Trophoblast cell (in vitro differentiated cells and primary cell): ENCODE results near the gene DNAJC6.
A peak's percentile ranks its signal among the peaks of the same experiment; 100 is the strongest.

ENCODE experiments used
- DNase-seq, 2 donors: peaks; one replicate each; pipeline ENCODE4 v3.0.0-alpha.2; 2016
- H2AFZ ChIP-seq: 2 replicates; pipeline ENCODE4 v1.6.1; 2013; ENCODE audit warnings: low read length, moderate library complexity, mild to moderate bottlenecking; ENCODE audit not compliant: insufficient read depth, poor library complexity
- H2AK5ac ChIP-seq: 2 replicates; pipeline ENCODE4 v1.6.1; 2013; ENCODE audit warnings: mild to moderate bottlenecking, low read length
- H2BK120ac ChIP-seq: 2 replicates; pipeline ENCODE4 v1.6.1; 2013; ENCODE audit warnings: low read length, mild to moderate bottlenecking, moderate library complexity; ENCODE audit not compliant: insufficient read depth, poor library complexity
- H2BK12ac ChIP-seq: 2 replicates; pipeline ENCODE4 v1.6.1; 2013; ENCODE audit warnings: mild to moderate bottlenecking, low read length, moderate library complexity
- H2BK5ac ChIP-seq: 2 replicates; pipeline ENCODE4 v1.6.1; 2013; ENCODE audit warnings: low read length, low read depth, moderate library complexity, mild to moderate bottlenecking; ENCODE audit not compliant: poor library complexity
- H3K14ac ChIP-seq: 2 replicates; pipeline ENCODE4 v1.6.1; 2013; ENCODE audit warnings: mild to moderate bottlenecking, low read length
- H3K18ac ChIP-seq: 2 replicates; pipeline ENCODE4 v1.6.1; 2013; ENCODE audit warnings: mild to moderate bottlenecking, low read length
- H3K23ac ChIP-seq: 2 replicates; pipeline ENCODE4 v1.6.1; 2013; ENCODE audit warnings: low read length
- H3K27ac ChIP-seq: 2 replicates; pipeline ENCODE4 v1.5.1; 2013; ENCODE audit warnings: low read depth, mild to moderate bottlenecking, inconsistent platforms, low read length, moderate library complexity
- H3K27me3 ChIP-seq: 2 replicates; pipeline ENCODE4 v1.6.1; 2013; ENCODE audit warnings: inconsistent platforms, mild to moderate bottlenecking, low read length, moderate library complexity; ENCODE audit not compliant: insufficient read depth
- H3K36me3 ChIP-seq, 2 experiments: 1 replicate in 1 of 2; 2 replicates in 1 of 2; pipeline ENCODE4 v1.6.1; 2013; ENCODE audit warnings: low read length in 2 of 2, mild to moderate bottlenecking in 2 of 2, moderate library complexity in 1 of 2; ENCODE audit not compliant: insufficient read depth in 2 of 2, control insufficient read depth in 1 of 2
- H3K4ac ChIP-seq: 2 replicates; pipeline ENCODE4 v1.6.1; 2013; ENCODE audit warnings: low read depth, mild to moderate bottlenecking, low read length, moderate library complexity
- H3K4me1 ChIP-seq, 2 experiments: 1 replicate in 1 of 2; 2 replicates in 1 of 2; pipeline ENCODE4 v1.6.1; 2013; ENCODE audit warnings: low read length in 2 of 2, mild to moderate bottlenecking in 2 of 2, moderate library complexity in 1 of 2; ENCODE audit not compliant: insufficient read depth in 2 of 2, control insufficient read depth in 1 of 2
- H3K4me2 ChIP-seq: 2 replicates; pipeline ENCODE4 v1.6.1; 2013; ENCODE audit warnings: inconsistent platforms, mild to moderate bottlenecking, low read length, moderate library complexity
- H3K4me3 ChIP-seq: 2 replicates; pipeline ENCODE4 v1.5.1; 2013; ENCODE audit warnings: mild to moderate bottlenecking, low read depth, low read length, inconsistent platforms
- H3K79me1 ChIP-seq: one replicate; pipeline ENCODE4 v1.6.1; 2013; ENCODE audit warnings: low read length
- H3K79me2 ChIP-seq: 2 replicates; pipeline ENCODE4 v1.6.1; 2013; ENCODE audit warnings: low read length, mild to moderate bottlenecking; ENCODE audit not compliant: control insufficient read depth, insufficient read depth, poor library complexity
- H3K9ac ChIP-seq: 2 replicates; pipeline ENCODE4 v1.6.1; 2013; ENCODE audit warnings: mild to moderate bottlenecking, low read length
- H3K9me3 ChIP-seq: 2 replicates; pipeline ENCODE4 v1.6.1; 2013; ENCODE audit warnings: low read depth, mild to moderate bottlenecking, control low read depth, inconsistent platforms, low read length; ENCODE audit not compliant: insufficient read depth
- H4K12ac ChIP-seq: 2 replicates; pipeline ENCODE4 v1.6.1; 2013; ENCODE audit warnings: low read depth, mild to moderate bottlenecking, low read length, moderate library complexity
- H4K8ac ChIP-seq: 2 replicates; pipeline ENCODE4 v1.6.1; 2013; ENCODE audit warnings: low read depth, mild to moderate bottlenecking, low read length, moderate library complexity
- H4K91ac ChIP-seq: one replicate; pipeline ENCODE4 v1.6.1; 2013; ENCODE audit warnings: low read depth, mild to moderate bottlenecking, low read length, moderate library complexity
- WGBS: extraction: QIAGEN DNeasy Blood & Tissue Kit; methylation state at CpG from one replicate; pipeline ENCODE4 v1.1.7; 2013; ENCODE audit warnings: missing lambda C conversion rate; ENCODE audit not compliant: insufficient read length, insufficient coverage; ENCODE audit errors: extremely low coverage; 5-methylcytosine and 5-hydroxymethylcytosine counted together

Gene DNAJC6

GRCh38 chr1:65277605-65278347, 31.6 kb upstream of the DNAJC6 start:
- Histone ChIP-seq H4K8ac (peak overlapping the region; percentile 47), H4K12ac (no peak overlapping the region), H3K9me3 (no peaks in the 10 kb centered on the region), H3K23ac (no peak overlapping the region), H3K4ac (peak overlapping the region; percentile 43), H3K4me2 (peak overlapping the region; percentile 20), H2AFZ (no peak overlapping the region), H3K79me2 (no peaks in the 10 kb centered on the region), H3K27ac (peak overlapping the region; percentile 68), H2AK5ac (no peak overlapping the region), H2BK12ac (peak overlapping the region; percentile 92), H3K27me3 (no peaks in the 10 kb centered on the region), H2BK5ac (peak overlapping the region; percentile 82), H3K36me3 (peaks cover 0 to 2% of the 10 kb centered on the region in 2 experiments), H3K79me1 (peaks cover 5% of the 10 kb centered on the region), H2BK120ac (peak overlapping the region; percentile 55), H3K4me1 (peaks cover 12 to 15% of the 10 kb centered on the region in 2 experiments), H3K14ac (peak overlapping the region; percentile 39), H3K18ac (no peak overlapping the region), H3K9ac (no peak overlapping the region), H4K91ac (peak overlapping the region; percentile 75), H3K4me3 (no peak overlapping the region)
- WGBS = no CpG with 5 or more reads among the region's 10 CpGs
- peak in 1 of 2 donors; percentile 59 for DNase-seq

GRCh38 chr1:65278376-65279069, 30.8 kb upstream of the DNAJC6 start:
- H3K14ac ChIP-seq = no peak overlapping the region
- H2AK5ac ChIP-seq = no peak overlapping the region
- H3K23ac ChIP-seq = no peak overlapping the region
- WGBS = no CpG with 5 or more reads among the region's 5 CpGs
- H3K9ac ChIP-seq = no peak overlapping the region
- no peaks in the 10 kb centered on the region for H3K79me2 ChIP-seq
- H3K4me2 ChIP-seq = peak overlapping the region; percentile 50
- H4K91ac ChIP-seq = no peak overlapping the region
- H4K8ac ChIP-seq = no peak overlapping the region
- DNase-seq = peak in 1 of 2 donors; percentile 62
- peaks cover 12 to 15% of the 10 kb centered on the region in 2 experiments for H3K4me1 ChIP-seq
- H2AFZ ChIP-seq = no peak overlapping the region
- H3K4ac ChIP-seq = no peak overlapping the region
- no peaks in the 10 kb centered on the region for H3K9me3 ChIP-seq
- H2BK12ac ChIP-seq = peak overlapping the region; percentile 35
- H2BK120ac ChIP-seq = no peak overlapping the region
- H3K27ac ChIP-seq = peak overlapping the region; percentile 55
- H3K4me3 ChIP-seq = no peak overlapping the region
- H3K36me3 ChIP-seq = peaks cover 0 to 2% of the 10 kb centered on the region in 2 experiments
- H3K27me3 ChIP-seq = no peaks in the 10 kb centered on the region
- H4K12ac ChIP-seq = no peak overlapping the region
- H2BK5ac ChIP-seq = no peak overlapping the region
- H3K18ac ChIP-seq = no peak overlapping the region
- peaks cover 5% of the 10 kb centered on the region for H3K79me1 ChIP-seq

- no peak overlapping the region for H2BK5ac ChIP-seq
- H3K18ac ChIP-seq = peak overlapping the region; percentile 88
- H2BK12ac ChIP-seq = no peak overlapping the region
- no peak overlapping the region for H3K23ac ChIP-seq
- no peaks in the 10 kb centered on the region for H3K79me2 ChIP-seq
- no peak overlapping the region for H2AFZ ChIP-seq
- H4K8ac ChIP-seq = no peak overlapping the region
- no peak for DNase-seq
- H2BK120ac ChIP-seq = peak overlapping the region; percentile 43
- peaks cover 12 to 15% of the 10 kb centered on the region in 2 experiments for H3K4me1 ChIP-seq
- H3K9ac ChIP-seq = peak overlapping the region; percentile 2
- H3K4me3 ChIP-seq = no peak overlapping the region
- WGBS = no CpG with 5 or more reads among the region's 5 CpGs
- peaks cover 0 to 2% of the 10 kb centered on the region in 2 experiments for H3K36me3 ChIP-seq
- peak overlapping the region; percentile 24 for H4K12ac ChIP-seq
- peak overlapping the region; percentile 62 for H3K14ac ChIP-seq
- H3K27me3 ChIP-seq = no peaks in the 10 kb centered on the region
- peak overlapping the region; percentile 59 for H4K91ac ChIP-seq
- H3K4ac ChIP-seq = peak overlapping the region; percentile 69
- H3K27ac ChIP-seq = peak overlapping the region; percentile 55
- H2AK5ac ChIP-seq = no peak overlapping the region
- peak overlapping the region; percentile 50 for H3K4me2 ChIP-seq
- no peaks in the 10 kb centered on the region for H3K9me3 ChIP-seq
- H3K79me1 ChIP-seq = peaks cover 5% of the 10 kb centered on the region
Measured at GRCh38 chr1:65279070-65279779, 30.1 kb upstream of the DNAJC6 start.

- Histone ChIP-seq H4K8ac (no peak overlapping the region), H3K9ac (no peak overlapping the region), H3K79me2 (no peaks in the 10 kb centered on the region), H3K9me3 (no peaks in the 10 kb centered on the region), H3K4me1 (peaks cover 12% of the 10 kb centered on the region in 2 experiments), H3K27me3 (no peaks in the 10 kb centered on the region), H3K79me1 (peaks cover 5% of the 10 kb centered on the region), H3K27ac (no peak overlapping the region), H4K12ac (no peak overlapping the region), H2AFZ (no peak overlapping the region), H3K23ac (no peak overlapping the region), H2BK120ac (no peak overlapping the region), H3K4ac (no peak overlapping the region), H2AK5ac (no peak overlapping the region), H4K91ac (no peak overlapping the region), H3K18ac (no peak overlapping the region), H2BK5ac (no peak overlapping the region), H3K4me3 (no peak overlapping the region), H3K14ac (no peak overlapping the region), H2BK12ac (no peak overlapping the region), H3K4me2 (no peak overlapping the region), H3K36me3 (peaks cover 0 to 2% of the 10 kb centered on the region in 2 experiments)
- DNase-seq = no peak
- WGBS = no CpG with 5 or more reads among the region's 6 CpGs
Measured at GRCh38 chr1:65281846-65282245, 27.5 kb upstream of the DNAJC6 start.
